Stimulated activated CD8-positive, alpha-beta memory T cell treated with anti-CD3 and anti-CD28 coated beads, Interleukin-4, amount 100 ng/mL, for 48 hours (primary cell): ENCODE results near the gene SDC4.

Experiments used
- DNase-seq: peaks from one replicate; pipeline ENCODE4 v3.0.0-alpha.2; 2020

The SDC4 gene

GRCh38 chr20:45342855-45343531 is 5.2 kb downstream of the SDC4 start:
- no peak for DNase-seq

GRCh38 chr20:45341939-45342854 is 6.0 kb downstream of the SDC4 start:
- DNase-seq = no peak

DNA sequence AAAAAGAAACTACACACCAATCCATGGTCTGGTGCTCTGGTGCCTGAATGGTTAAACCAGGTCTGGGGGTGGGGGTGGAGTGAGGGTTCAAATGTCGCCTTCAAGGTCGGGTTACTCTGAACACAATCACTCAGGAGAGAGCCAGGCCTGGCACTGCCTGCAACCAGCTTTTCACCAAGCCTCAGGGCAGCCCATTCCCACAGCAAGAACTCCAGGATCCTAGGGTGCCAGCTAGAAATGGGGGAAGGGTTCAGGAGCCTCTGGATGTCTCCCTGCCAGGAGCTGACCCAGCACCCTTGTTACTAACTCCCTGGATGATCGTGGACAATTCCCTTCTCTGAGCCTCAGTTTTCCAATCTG is 6.7 kb downstream of the SDC4 start:
- DNase-seq = no peak

- DNase-seq = no peak
These were observed 7.3 kb downstream of the SDC4 start for GRCh38 chr20:45340951-45341350.

- no peak for DNase-seq
These were observed 7.9 kb downstream of the SDC4 start for GRCh38 chr20:45340236-45340847.

GRCh38 chr20:45339799-45340198 is 8.4 kb downstream of the SDC4 start:
- no peak for DNase-seq

GRCh38 chr20:45339084-45339483 is 9.1 kb downstream of the SDC4 start:
- DNase-seq = no peak

DNA sequence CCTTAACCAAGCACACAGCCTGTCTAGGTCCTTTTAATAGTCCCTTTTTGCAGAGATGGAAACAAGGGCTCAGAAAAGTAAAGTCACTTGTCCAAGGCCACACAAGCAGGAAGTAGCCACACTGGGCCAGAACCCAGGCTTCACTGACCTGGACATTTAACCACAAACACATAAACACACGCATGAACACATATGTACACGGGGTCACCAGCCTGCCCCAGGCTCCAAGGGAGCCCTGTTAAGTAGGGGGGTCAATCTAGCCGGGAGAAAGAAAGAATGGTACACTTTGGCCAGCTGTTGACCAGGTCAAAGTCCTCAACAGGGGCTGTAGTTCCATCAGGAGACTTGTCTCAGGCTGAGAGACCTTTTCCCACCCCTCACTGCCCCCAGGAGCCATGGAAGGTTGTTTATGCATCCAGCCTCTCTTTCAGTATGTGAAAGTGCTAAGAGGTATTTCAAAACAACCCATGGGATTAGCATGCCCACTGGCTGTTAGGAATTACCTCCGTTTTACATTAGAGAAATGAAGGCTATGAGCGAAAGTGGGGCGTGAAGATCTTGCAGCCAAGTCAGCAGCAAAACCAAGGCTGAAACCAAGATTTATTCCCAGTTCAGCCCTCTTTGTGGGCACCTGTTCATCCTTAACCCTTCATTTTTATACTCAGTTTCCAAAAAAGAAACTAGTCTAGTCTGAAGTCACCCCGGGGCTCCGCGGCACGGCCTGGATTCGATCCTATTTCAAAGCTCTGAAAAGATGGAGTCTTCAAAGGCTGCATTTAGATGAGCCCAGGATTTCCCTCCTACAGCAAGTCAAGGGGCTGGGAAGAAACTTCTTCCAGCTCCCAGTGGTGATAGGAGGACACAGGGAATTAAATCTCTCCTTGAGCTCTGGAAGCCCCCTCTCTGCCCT is 9.8 kb downstream of the SDC4 start:
- no peak for DNase-seq

DNA sequence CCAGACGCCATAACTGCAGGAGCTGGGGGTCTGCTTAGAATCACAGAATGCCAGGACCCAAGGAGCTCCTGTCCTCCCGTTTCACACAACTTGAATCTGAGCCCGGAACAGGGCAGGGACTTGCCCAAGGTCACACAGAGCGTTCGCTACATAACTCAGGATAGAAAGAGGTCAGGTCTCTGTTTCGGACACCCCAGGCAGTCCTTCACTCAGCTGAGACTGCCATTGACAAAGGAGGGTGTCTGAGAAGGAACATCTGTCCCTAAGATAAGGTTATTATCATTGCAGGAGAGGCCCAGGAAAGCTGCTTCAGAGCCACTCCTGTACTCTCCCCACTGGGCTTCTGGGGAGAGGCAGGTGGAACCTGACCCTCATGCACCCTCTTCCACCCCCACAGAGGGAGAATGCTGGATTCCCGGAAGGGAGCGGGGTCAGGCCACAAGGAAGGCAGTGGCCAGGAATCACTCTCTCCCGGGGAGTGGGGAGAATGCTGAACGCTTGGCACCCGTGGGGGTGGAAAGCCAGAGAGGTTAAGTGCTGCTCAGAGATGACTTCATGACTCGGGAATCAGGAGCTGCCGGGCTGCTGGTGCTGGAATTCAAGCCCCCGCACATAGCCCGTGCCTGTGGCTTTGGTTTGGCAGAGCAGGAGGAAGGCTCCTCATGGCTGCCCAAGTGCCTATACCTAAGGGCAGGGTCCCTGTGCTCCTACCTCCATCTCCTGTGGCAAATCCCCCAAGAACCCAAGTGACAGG is 10.7 kb downstream of the SDC4 start:
- DNase-seq = no peak

- DNase-seq = no peak
These were observed 11.5 kb downstream of the SDC4 start for GRCh38 chr20:45336530-45337366.

DNA sequence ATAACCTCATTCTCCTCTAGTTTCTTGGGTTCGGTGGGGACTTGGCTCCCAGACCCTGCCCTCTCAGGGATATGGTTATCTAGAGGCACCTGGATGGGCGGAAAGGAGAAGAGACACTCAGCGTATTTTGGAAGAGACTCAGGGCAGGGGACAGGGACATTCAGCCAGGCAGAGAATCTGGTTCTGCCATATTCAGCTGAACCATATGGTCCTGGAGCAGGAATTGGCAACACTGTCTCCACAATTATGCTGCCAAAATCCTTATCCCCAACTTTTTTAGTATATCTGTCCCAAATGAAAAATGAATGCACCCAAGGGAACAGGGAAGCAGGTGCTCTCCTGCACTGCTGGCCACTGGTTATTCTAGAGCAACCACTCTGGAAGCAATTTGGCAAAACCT is 17.7 kb downstream of the SDC4 start:
- DNase-seq = no peak

DNA sequence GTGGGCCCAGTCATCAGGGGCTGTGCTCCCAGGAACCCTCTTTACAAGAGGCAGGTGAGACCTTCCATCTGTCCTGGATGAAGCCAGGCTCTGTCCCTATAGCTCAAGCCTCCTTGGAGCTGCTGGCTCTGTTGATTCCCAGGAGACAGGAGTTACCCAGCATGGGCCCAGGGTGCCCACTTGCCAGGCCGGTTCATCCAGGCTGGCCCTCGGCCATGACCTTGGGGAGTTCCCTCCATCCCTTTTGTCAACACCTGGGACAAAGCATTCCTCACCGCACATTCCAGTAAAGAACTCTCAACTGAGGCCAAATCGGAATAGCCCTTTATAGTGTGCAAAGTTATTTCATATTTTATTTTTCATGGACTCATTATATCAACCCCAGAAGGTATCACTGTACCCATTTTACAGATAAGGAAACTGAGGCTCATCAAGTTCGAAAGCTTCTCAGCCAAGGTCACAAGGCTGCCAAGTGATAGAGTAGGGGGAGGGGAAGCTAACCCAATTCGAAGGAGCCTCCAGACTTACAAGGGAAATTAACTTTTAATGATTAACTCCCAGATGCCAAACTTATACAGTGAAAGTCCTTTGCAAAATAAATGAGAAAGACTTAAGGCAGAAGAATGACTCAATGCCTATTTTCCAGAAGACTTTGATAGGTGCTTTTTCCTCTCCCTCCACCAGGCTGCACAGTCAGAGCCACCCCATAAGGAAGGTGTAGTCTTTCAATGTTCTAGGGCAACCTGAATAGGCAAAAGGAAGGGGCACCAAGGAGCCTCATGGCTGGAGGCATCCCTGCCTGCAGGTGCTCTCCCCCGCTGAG is 18.5 kb downstream of the SDC4 start:
- no peak for DNase-seq

DNA sequence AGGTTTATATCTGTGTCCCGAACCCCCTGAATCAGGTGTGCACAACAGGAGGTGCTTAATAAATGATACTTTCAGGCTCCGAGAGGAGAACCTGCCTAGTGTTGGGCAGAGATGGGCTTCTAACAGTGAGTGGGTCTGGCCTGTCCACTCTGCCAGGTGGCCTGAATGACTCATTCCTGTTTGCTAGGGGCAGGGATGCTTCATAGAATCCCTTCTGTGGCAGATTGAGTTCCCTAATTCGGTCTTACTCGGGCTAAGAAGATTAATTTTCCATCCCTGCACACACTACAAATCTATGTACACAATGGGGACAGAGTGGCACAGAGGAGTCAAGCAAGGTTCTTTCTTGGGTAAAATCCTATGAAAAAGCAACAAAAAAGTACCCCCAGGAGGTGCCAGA is 19.8 kb downstream of the SDC4 start:
- no peak for DNase-seq

DNA sequence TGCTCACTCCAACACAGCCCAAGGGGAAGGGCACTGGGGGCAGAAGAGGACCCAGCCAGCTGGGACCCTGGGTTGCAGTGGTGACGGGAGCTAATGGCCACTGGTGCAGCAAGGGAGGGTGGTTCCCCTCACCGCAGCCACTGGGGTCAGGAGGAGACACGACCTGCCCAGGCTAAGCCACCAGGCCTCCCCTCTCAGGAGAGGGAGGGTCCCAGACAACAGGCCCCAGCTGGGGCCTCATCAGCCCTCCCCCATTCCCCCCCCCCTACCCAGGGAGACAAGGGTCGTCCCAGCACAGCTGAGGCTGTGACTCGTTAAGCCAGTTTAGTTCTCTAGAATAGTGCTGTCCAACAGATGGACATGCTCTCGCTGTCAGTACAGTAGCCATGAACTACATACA is 22.9 kb downstream of the SDC4 start:
- no peak for DNase-seq

DNA sequence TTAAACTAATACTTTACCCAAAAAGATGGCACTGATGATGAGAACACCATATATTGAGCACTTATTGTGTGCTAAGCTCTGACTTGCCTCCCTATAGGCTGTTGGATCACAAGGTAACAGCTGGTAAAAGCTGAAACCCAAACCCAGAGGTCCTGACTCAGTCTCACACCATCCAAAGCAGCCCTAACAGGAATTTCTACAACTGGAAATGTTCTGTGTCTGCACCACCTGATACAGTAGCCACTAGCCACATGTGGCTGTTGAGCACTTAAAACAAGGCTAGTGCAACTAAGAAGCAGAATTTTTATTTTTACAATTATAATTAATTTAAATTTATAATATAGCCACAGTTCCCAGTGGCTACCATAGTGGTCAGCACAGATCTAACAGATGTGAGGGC is 24.5 kb downstream of the SDC4 start:
- no peak for DNase-seq

- DNase-seq = no peak
These were observed 25.3 kb downstream of the SDC4 start for GRCh38 chr20:45322952-45323383.

DNA sequence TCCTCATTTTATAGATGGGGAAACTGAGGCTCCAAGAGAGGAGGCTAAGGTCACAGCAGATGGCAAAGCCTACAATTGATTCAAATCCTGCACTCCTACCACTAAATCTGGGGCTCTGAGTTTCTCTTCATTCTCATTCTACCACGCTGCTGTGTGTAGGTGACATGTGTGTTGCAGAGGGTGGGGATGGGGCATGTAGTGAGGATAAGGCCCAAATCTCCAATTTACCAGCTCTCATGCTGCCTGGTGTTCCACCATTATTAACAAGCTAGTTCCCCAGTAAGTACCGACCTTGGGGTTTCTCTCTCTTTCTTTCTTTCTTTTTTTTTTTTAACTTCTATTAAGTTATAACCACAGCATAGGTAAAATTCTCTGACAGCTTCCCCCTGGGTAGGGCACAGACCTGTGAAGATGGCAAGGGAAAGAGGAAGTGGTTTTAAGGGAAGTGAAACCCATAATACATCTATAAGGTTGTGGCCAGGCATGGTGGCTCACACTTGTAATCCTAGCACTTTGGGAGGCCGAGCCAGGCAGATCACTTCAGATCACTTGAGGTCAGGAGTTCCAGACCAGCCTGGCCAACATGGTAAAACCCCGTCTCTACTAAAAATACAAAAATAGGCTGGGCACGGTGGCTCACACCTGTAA is 27.2 kb downstream of the SDC4 start:
- DNase-seq = no peak

GRCh38 chr20:45318948-45319347 is 29.3 kb downstream of the SDC4 start:
- DNase-seq = no peak

DNA sequence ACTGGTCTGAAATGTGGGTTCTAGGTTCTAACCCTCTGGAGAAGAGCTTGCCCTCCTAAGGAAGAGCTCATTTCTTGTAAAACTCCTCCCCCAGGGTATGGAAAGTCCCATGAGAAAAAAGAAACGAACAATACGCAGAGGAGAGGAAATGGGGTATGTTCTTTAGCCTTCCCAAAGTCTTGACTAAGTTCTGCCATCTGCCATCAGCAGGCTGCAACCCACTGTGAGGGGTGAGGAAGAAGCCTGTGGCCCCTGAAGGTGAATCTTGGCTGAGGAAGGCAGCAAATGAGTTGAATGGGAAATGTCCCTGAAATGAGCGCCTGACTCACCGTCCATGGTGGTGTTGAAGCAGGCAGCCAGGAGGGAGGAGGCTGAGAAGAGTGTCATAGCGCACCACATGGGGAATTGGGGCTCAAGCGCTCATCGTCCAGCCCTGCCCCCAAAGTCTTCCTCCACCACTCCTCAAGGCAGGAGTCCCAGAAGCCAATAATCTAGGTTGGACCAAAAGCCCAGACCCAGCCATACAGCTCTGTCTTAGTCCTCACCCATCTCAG is 29.8 kb downstream of the SDC4 start:
- no peak for DNase-seq
